SK-N-SH treated with all-trans-retinoic acid at 6 μM for 48 hours (cell line): ENCODE measurements around the gene BICC1.

Experiments used
- ARNTL ChIP-seq: fragments of 450-650 bp; formaldehyde crosslinking; IDR thresholded peaks from 2 replicates; pipeline ENCODE4 v1.5.0; 2020; ENCODE audit warnings: low read depth, mild to moderate bottlenecking, moderate library complexity, borderline replicate concordance
- ISL1 ChIP-seq: fragments of 250-450 bp; sonication (Bioruptor Pico); IDR thresholded peaks from 2 replicates; pipeline ENCODE4 v2.1.2; 2022; ENCODE audit warnings: mild to moderate bottlenecking, moderate library complexity
- ZNF565 ChIP-seq: fragments of 450-650 bp; formaldehyde crosslinking; conservative IDR thresholded peaks from 2 replicates; pipeline ENCODE4 v1.5.0; 2020; ENCODE audit warnings: low read depth, mild to moderate bottlenecking, moderate library complexity
- ZNF70 ChIP-seq: fragments of 450-650 bp; formaldehyde crosslinking; IDR thresholded peaks from 2 replicates; pipeline ENCODE4 v1.5.0; 2020; ENCODE audit warnings: mild to moderate bottlenecking, moderate library complexity
- ZNF8 ChIP-seq: fragments of 450-650 bp; formaldehyde crosslinking; IDR thresholded peaks from 2 replicates; pipeline ENCODE4 v1.5.0; 2020; ENCODE audit warnings: mild to moderate bottlenecking, moderate library complexity
- TF ChIP-seq, protein P1 (sequence below): fragments of 250-450 bp; sonication (Bioruptor Pico); IDR thresholded peaks from 2 replicates; pipeline ENCODE4 v1.5.1; 2021; ENCODE audit warnings: mild to moderate bottlenecking, moderate library complexity
- TF ChIP-seq, protein P2 (sequence below): fragments of 250-450 bp; sonication (Bioruptor Pico); IDR thresholded peaks from 2 replicates; pipeline ENCODE4 v1.8.0; 2021; ENCODE audit warnings: low read depth, mild to moderate bottlenecking, moderate library complexity, borderline replicate concordance
- TF ChIP-seq, protein P3 (sequence below): fragments of 250-450 bp; sonication (Bioruptor Pico); IDR thresholded peaks from 2 replicates; pipeline ENCODE4 v1.8.0; 2020; ENCODE audit warnings: mild to moderate bottlenecking, moderate library complexity, borderline replicate concordance

DNA sequence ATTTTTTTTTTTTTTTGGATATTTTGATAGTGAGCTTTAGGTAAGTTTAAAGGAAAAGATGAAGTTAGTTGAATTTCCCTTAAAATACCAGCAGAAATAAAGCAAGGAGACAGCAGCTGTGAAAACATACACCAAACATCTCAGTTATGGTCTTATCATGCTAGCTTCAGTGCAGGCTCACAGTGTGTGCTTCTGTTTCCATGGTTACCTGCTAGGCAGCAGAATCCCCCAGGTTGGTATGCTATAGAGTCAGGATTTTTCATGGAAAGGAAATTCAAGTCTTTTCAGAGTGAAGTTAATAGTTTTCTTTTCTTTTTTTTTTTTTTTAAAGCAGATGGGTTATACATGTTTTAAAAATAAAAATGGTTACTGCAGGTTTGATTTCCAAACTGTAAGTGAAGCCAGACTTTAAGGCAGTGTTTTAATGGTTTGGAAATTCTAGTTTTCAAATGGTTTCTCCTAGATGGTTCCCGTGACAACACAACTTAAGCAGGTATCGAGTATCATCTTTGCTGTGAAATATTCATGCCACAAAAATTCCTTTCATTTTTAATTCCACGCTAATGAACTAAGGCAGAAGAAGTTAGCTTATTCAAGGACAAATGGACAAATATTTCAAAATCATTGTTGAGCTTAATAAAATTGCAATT, 230.9 kb downstream of the BICC1 start:
- TF ChIP-seq, protein P1, sequence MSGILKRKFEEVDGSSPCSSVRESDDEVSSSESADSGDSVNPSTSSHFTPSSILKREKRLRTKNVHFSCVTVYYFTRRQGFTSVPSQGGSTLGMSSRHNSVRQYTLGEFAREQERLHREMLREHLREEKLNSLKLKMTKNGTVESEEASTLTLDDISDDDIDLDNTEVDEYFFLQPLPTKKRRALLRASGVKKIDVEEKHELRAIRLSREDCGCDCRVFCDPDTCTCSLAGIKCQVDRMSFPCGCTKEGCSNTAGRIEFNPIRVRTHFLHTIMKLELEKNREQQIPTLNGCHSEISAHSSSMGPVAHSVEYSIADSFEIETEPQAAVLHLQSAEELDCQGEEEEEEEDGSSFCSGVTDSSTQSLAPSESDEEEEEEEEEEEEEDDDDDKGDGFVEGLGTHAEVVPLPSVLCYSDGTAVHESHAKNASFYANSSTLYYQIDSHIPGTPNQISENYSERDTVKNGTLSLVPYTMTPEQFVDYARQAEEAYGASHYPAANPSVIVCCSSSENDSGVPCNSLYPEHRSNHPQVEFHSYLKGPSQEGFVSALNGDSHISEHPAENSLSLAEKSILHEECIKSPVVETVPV: no peak
- no peak for TF ChIP-seq ARNTL (CRISPR knock-in tag)
- TF ChIP-seq, protein P2, sequence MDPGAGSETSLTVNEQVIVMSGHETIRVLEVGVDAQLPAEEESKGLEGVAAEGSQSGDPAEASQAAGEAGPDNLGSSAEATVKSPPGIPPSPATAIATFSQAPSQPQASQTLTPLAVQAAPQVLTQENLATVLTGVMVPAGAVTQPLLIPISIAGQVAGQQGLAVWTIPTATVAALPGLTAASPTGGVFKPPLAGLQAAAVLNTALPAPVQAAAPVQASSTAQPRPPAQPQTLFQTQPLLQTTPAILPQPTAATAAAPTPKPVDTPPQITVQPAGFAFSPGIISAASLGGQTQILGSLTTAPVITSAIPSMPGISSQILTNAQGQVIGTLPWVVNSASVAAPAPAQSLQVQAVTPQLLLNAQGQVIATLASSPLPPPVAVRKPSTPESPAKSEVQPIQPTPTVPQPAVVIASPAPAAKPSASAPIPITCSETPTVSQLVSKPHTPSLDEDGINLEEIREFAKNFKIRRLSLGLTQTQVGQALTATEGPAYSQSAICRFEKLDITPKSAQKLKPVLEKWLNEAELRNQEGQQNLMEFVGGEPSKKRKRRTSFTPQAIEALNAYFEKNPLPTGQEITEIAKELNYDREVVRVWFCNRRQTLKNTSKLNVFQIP (CRISPR knock-in tag): no peak
- TF ChIP-seq ZNF70: no peak
- no peak for TF ChIP-seq ZNF8
- TF ChIP-seq ZNF565 (CRISPR knock-in tag): no peak
- TF ChIP-seq, protein P3, sequence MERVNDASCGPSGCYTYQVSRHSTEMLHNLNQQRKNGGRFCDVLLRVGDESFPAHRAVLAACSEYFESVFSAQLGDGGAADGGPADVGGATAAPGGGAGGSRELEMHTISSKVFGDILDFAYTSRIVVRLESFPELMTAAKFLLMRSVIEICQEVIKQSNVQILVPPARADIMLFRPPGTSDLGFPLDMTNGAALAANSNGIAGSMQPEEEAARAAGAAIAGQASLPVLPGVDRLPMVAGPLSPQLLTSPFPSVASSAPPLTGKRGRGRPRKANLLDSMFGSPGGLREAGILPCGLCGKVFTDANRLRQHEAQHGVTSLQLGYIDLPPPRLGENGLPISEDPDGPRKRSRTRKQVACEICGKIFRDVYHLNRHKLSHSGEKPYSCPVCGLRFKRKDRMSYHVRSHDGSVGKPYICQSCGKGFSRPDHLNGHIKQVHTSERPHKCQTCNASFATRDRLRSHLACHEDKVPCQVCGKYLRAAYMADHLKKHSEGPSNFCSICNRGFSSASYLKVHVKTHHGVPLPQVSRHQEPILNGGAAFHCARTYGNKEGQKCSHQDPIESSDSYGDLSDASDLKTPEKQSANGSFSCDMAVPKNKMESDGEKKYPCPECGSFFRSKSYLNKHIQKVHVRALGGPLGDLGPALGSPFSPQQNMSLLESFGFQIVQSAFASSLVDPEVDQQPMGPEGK (CRISPR knock-in tag): no peak
- no peak for TF ChIP-seq ISL1 (CRISPR knock-in tag)
